ENCODE data around the gene DMPK.

The DMPK gene

DNA sequence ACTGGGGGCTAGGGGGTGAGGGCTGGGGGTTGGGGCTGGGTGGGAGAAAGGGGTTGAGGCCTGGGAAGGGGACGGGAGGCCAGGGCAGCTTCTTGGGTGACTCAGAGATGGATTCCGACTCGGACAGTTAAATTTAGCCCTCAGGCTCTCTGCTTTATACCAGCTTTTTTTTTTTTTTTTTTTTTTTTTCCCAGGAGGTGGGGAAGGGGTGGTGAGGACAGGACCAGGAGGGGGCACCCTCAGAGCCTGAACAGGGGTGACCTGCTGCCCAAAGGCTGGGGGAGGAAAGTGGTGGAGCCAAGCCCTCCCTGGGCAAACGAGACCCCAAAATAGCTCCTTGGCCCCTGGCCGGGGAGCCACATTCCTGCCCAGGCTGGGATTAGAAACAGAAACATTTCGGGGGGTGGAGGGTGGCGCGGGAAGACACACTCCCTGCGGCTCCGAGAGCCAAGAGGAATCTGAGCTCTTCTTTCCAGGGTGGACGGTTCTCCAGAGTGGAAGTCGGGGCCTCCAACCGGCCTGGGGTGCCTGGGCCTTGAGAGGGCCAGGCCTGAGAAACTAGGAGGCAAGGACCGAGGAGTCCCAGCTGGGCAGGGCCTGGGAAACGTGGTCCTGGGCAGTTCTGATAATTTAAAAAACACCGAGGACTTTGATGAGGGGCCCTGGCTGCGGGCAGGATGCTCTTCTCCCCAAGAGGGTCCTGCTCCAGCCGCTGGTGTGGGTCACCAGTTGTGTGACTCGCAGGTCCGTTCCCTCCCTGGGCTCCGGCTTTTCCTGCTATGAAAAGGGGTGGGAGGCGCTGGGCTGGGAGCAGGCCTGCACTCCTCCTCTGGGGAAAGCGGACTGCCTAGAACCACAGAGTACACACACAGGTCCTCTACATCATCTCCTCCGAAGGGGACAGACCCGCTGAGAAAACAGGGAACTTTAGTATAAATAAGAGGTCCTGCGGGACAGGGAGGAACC, 813 bp upstream of the DMPK start:
- no peak overlapping the region for H3K4me3 ChIP-seq (ENCODE audit: low read length in 2 of 2)
- no peak for DNase-seq (ENCODE audit: low spot score)

DNA sequence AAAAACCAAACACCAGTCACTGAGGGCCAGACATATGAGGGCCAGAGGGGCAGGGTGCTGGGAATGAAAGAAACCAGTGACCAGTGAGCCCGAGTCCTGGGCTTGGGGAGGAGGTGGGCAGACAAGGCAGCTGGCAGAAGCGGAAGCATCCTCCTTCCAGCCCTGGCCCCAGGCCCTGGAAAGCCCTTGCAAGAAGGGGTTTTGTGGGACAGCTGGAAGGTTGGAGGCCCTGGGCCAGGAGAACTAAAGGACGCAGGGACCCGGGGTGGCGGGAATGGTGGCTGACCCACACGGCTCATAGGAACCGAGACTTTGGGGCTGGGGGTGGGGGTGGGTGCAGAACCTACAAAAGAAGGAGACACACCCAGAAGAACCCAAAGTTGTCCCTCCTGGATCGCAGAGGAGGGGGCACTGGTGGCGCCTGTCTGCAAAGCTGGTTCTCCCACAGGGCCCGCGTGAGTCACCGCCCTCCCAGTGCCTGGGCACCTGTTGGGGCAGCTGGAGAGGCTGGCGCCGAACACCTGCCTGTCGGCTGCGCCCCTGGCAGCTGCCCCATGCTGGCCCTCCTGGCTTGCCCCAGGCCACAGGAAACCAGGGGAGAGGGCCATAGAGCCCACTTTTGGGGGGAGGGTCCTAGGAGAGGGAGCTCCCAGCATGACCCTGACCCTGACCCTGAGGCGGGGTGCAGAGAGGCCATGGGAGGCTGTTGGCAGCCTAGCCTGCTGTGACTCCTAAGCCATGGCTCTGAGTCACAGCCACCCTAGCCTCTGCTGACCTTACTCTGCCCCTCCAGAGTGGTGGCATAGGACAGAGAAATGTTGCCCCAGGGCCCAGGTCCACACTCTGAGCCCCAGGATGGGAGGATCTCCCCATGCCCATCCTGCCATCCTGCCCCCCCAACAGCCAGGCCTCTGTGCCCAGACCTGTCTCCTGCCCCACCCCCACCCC, 802 bp downstream of the DMPK start:
- Histone ChIP-seq H4K8ac (ENCODE audit: low read depth, low read length) (no peak overlapping the region), H2BK12ac (ENCODE audit: low read length) (no peak overlapping the region), H3K23ac (ENCODE audit: low read depth, low read length, poor library complexity) (no peak overlapping the region), H2BK15ac (ENCODE audit: low read length) (no peak overlapping the region), H3K4me1 (ENCODE audit: control insufficient read depth in 2 of 2, insufficient read depth in 1 of 2, low read depth in 1 of 2, low read length in 2 of 2) (peaks cover 19 to 24% of the 10 kb centered on the region in 2 donors), H2BK5ac (ENCODE audit: low read length) (no peak overlapping the region), H3K27ac (replicated peaks; ENCODE audit: low read length) (no peak overlapping the region), H4K91ac (ENCODE audit: low read depth, low read length, poor library complexity) (no peak overlapping the region), H3K4me2 (ENCODE audit: insufficient read depth, low read length, poor library complexity, severe bottlenecking) (no peak overlapping the region), H3K14ac (ENCODE audit: low read length) (no peak overlapping the region), H2BK120ac (ENCODE audit: low read depth, low read length) (no peak overlapping the region), H3K27me3 (ENCODE audit: control insufficient read depth in 3 of 3, insufficient read depth in 3 of 3, low read depth in 1 of 3, low read length in 3 of 3) (peaks cover 0 to 6% (median 0%) of the 10 kb centered on the region in 3 experiments), H2AK5ac (ENCODE audit: low read depth, low read length) (peak overlapping the region; percentile 88), H3K36me3 (replicated peaks in 1 of 2; ENCODE audit: control insufficient read depth in 2 of 2, insufficient read depth in 2 of 2, low read length in 2 of 2) (peaks cover 37 to 69% of the 10 kb centered on the region in 2 donors), H3K79me1 (ENCODE audit: low read depth, low read length) (peaks cover 6% of the 10 kb centered on the region), H3K4ac (ENCODE audit: low read length) (no peak overlapping the region), H2AFZ (ENCODE audit: low read length) (no peak overlapping the region), H3K18ac (ENCODE audit: low read length) (peak overlapping the region; percentile 85), H3K9ac (ENCODE audit: low read depth, low read length, poor library complexity) (no peak overlapping the region), H3K9me3 (replicated peaks in 1 of 2; ENCODE audit: control insufficient read depth in 2 of 2, insufficient read depth in 1 of 2, low read depth in 1 of 2, low read length in 2 of 2) (no peaks in the 10 kb centered on the region), H3K4me3 (ENCODE audit: low read length in 2 of 2) (no peak overlapping the region)
- no peak for DNase-seq (ENCODE audit: low spot score)
- WGBS, 2 donors (ENCODE audit: extremely low coverage in 2 of 2, insufficient read length in 2 of 2, insufficient replicate concordance in 1 of 2) = no CpG with 5 or more reads among the region's 17 CpGs

More for the DNA sequence above, 813 bp upstream of the DMPK start:
- Histone ChIP-seq H2AFZ (ENCODE audit: low read length) (no peak overlapping the region), H3K14ac (ENCODE audit: low read length) (peak overlapping the region; percentile 47), H4K8ac (ENCODE audit: low read depth, low read length) (no peak overlapping the region), H3K4me1 (ENCODE audit: control insufficient read depth in 2 of 2, insufficient read depth in 1 of 2, low read depth in 1 of 2, low read length in 2 of 2) (peaks cover 19 to 24% of the 10 kb centered on the region in 2 donors), H3K9me3 (replicated peaks in 1 of 2; ENCODE audit: control insufficient read depth in 2 of 2, insufficient read depth in 1 of 2, low read depth in 1 of 2, low read length in 2 of 2) (no peaks in the 10 kb centered on the region), H3K23ac (ENCODE audit: low read depth, low read length, poor library complexity) (no peak overlapping the region), H2BK15ac (ENCODE audit: low read length) (no peak overlapping the region), H3K9ac (ENCODE audit: low read depth, low read length, poor library complexity) (no peak overlapping the region), H3K36me3 (replicated peaks in 1 of 2; ENCODE audit: control insufficient read depth in 2 of 2, insufficient read depth in 2 of 2, low read length in 2 of 2) (peaks cover 32 to 67% of the 10 kb centered on the region in 2 donors), H3K27me3 (ENCODE audit: control insufficient read depth in 3 of 3, insufficient read depth in 3 of 3, low read depth in 1 of 3, low read length in 3 of 3) (peaks cover 0 to 6% (median 0%) of the 10 kb centered on the region in 3 experiments), H2BK120ac (ENCODE audit: low read depth, low read length) (peak overlapping the region; percentile 51), H2AK5ac (ENCODE audit: low read depth, low read length) (peak overlapping the region; percentile 83), H3K27ac (replicated peaks; ENCODE audit: low read length) (no peak overlapping the region), H3K4ac (ENCODE audit: low read length) (no peak overlapping the region), H4K91ac (ENCODE audit: low read depth, low read length, poor library complexity) (no peak overlapping the region), H2BK12ac (ENCODE audit: low read length) (no peak overlapping the region), H2BK5ac (ENCODE audit: low read length) (peak overlapping the region; percentile 57), H3K4me2 (ENCODE audit: insufficient read depth, low read length, poor library complexity, severe bottlenecking) (no peak overlapping the region), H3K18ac (ENCODE audit: low read length) (peak overlapping the region; percentile 7), H3K79me1 (ENCODE audit: low read depth, low read length) (peaks cover 6% of the 10 kb centered on the region)
- no CpG with 5 or more reads among the region's 26 CpGs for WGBS, 2 donors (ENCODE audit: extremely low coverage in 2 of 2, insufficient read length in 2 of 2, insufficient replicate concordance in 1 of 2)

DNA sequence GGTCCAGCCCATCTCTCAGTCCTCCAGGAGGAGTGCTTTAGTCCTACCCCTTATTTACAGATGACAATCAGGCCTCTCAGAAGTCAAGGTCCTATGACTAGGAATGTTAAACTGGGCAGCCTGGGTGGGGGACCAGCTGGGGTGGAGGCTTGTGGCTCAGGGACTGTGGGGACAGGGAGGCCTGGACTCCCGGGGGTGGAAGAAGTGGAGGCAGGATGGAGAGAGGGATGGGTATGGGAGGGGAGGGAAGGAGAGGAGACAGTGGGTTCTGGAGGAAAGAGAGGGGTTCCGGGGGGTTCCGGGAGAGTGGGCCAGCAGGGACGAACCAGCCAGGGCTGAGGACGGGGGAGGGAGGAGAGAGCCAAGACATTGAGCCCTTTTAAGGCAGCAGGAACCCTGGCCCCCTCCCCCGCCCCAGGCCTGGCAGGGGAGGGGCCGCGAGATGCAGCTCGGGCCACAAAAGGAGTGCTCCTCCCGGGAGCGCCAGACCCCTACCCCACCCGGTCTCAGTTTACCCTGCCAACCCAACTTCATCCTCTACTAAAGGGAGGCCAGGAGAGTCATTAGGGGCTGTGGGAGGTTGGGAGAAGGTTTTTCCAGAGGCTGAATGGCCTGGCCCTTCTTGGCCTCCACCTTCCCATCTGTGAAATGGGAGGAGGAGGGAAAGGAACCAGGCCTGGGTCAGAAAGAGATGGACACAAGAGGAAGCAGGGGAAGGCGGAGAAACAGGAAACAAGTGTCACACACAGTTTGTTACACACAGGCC, 1.7 kb downstream of the DMPK start:
- Histone ChIP-seq H3K4me2 (ENCODE audit: insufficient read depth, low read length, poor library complexity, severe bottlenecking) (no peak overlapping the region), H3K4ac (ENCODE audit: low read length) (no peak overlapping the region), H3K9ac (ENCODE audit: low read depth, low read length, poor library complexity) (peak overlapping the region; percentile 9), H2AK5ac (ENCODE audit: low read depth, low read length) (peak overlapping the region; percentile 40), H3K27me3 (ENCODE audit: control insufficient read depth in 3 of 3, insufficient read depth in 3 of 3, low read depth in 1 of 3, low read length in 3 of 3) (peaks cover 0 to 6% (median 0%) of the 10 kb centered on the region in 3 experiments), H3K36me3 (replicated peaks in 1 of 2; ENCODE audit: control insufficient read depth in 2 of 2, insufficient read depth in 2 of 2, low read length in 2 of 2) (peaks cover 28 to 63% of the 10 kb centered on the region in 2 donors), H3K4me1 (ENCODE audit: control insufficient read depth in 2 of 2, insufficient read depth in 1 of 2, low read depth in 1 of 2, low read length in 2 of 2) (peaks cover 19 to 24% of the 10 kb centered on the region in 2 donors), H3K18ac (ENCODE audit: low read length) (no peak overlapping the region), H3K23ac (ENCODE audit: low read depth, low read length, poor library complexity) (no peak overlapping the region), H2BK12ac (ENCODE audit: low read length) (no peak overlapping the region), H2BK5ac (ENCODE audit: low read length) (no peak overlapping the region), H3K27ac (replicated peaks; ENCODE audit: low read length) (no peak overlapping the region), H2BK15ac (ENCODE audit: low read length) (no peak overlapping the region), H4K8ac (ENCODE audit: low read depth, low read length) (no peak overlapping the region), H3K79me1 (ENCODE audit: low read depth, low read length) (peaks cover 2% of the 10 kb centered on the region), H4K91ac (ENCODE audit: low read depth, low read length, poor library complexity) (no peak overlapping the region), H2AFZ (ENCODE audit: low read length) (no peak overlapping the region), H3K14ac (ENCODE audit: low read length) (no peak overlapping the region), H3K4me3 (ENCODE audit: low read length in 2 of 2) (no peak overlapping the region), H2BK120ac (ENCODE audit: low read depth, low read length) (no peak overlapping the region), H3K9me3 (replicated peaks in 1 of 2; ENCODE audit: control insufficient read depth in 2 of 2, insufficient read depth in 1 of 2, low read depth in 1 of 2, low read length in 2 of 2) (no peaks in the 10 kb centered on the region)
- DNase-seq (ENCODE audit: low spot score) = no peak
- no CpG with 5 or more reads among the region's 13 CpGs for WGBS, 2 donors (ENCODE audit: extremely low coverage in 2 of 2, insufficient read length in 2 of 2, insufficient replicate concordance in 1 of 2)

All from neuronal stem cell (in vitro differentiated cells).